Measurements from ENCODE around the gene C1D. TPM values are rescaled to one million over a fixed set of nuclear protein-coding genes. Genes with fewer than 3 reads are reported as not detected.
"Not testable (repeated sequence)": the region's sequence is repeated elsewhere in the genome, so short reads cannot be mapped to it uniquely, and the experiment has no call there.

Gene C1D
- total RNA-seq, 1 donor: 43.0 TPM

- DNase-seq (ENCODE audit: low read depth): no peak
- TF ChIP-seq CTCF (IDR thresholded peaks at IDR 0.05; ENCODE audit: insufficient read depth, low read length): no peak
- no peak overlapping the region for H3K4me3 ChIP-seq (ENCODE audit: low read depth, low read length)
Measured at GRCh38 chr2:68091439-68092034, 28.7 kb upstream of the C1D start.

- H3K4me3 ChIP-seq (ENCODE audit: low read depth, low read length): no peak overlapping the region
- no peak for DNase-seq (ENCODE audit: low read depth)
- TF ChIP-seq CTCF (IDR thresholded peaks at IDR 0.05; ENCODE audit: insufficient read depth, low read length): no peak
Measured at GRCh38 chr2:68089961-68090360, 27.2 kb upstream of the C1D start.

GRCh38 chr2:68088940-68089339 lies 26.1 kb upstream of the C1D start:
- no peak for DNase-seq (ENCODE audit: low read depth)
- H3K4me3 ChIP-seq (ENCODE audit: low read depth, low read length): no peak overlapping the region
- TF ChIP-seq CTCF (IDR thresholded peaks at IDR 0.05; ENCODE audit: insufficient read depth, low read length): no peak

- TF ChIP-seq CTCF (IDR thresholded peaks at IDR 0.05; ENCODE audit: insufficient read depth, low read length): no peak
- no peak overlapping the region for H3K4me3 ChIP-seq (ENCODE audit: low read depth, low read length)
- DNase-seq (ENCODE audit: low read depth): no peak
Measured at GRCh38 chr2:68086166-68086565, 23.4 kb upstream of the C1D start.

GRCh38 chr2:68083346-68083745 lies 20.5 kb upstream of the C1D start:
- no peak for TF ChIP-seq CTCF (IDR thresholded peaks at IDR 0.05; ENCODE audit: insufficient read depth, low read length)
- no peak for DNase-seq (ENCODE audit: low read depth)
- H3K4me3 ChIP-seq (ENCODE audit: low read depth, low read length): no peak overlapping the region

GRCh38 chr2:68074050-68074449 lies 11.2 kb upstream of the C1D start:
- TF ChIP-seq CTCF (IDR thresholded peaks at IDR 0.05; ENCODE audit: insufficient read depth, low read length): no peak
- H3K4me3 ChIP-seq (ENCODE audit: low read depth, low read length): no peak overlapping the region
- no peak for DNase-seq (ENCODE audit: low read depth)

GRCh38 chr2:68063797-68064646 lies 1.2 kb upstream of the C1D start:
- not testable (repeated sequence) for DNase-seq (ENCODE audit: low read depth); H3K4me3 ChIP-seq (ENCODE audit: low read depth, low read length)
